Lower leg skin (tissue), 4 donors: ENCODE results near the gene CMSS1. TPM values are rescaled to one million over a fixed set of nuclear protein-coding genes. Genes with fewer than 3 reads are reported as not detected.

Experiments used
- DNase-seq, 2 donors: peaks; one replicate each; pipeline ENCODE4 v3.0.0-alpha.2; 2019; ENCODE audit warnings: low spot score in 2 of 2
- H3K4me3 ChIP-seq: fragments of 200-600 bp; sonication (generic); 2 replicates; pipeline ENCODE4 v1.5.1; 2017; ENCODE audit warnings: mild to moderate bottlenecking, low read depth; ENCODE audit not compliant: poor library complexity, severe bottlenecking
- POLR2A ChIP-seq, 2 donors: fragments of 450-650 bp; IDR thresholded peaks; one replicate each; pipeline ENCODE4 v1.6.1; 2016 to 2017; ENCODE audit warnings: antibody characterized with exemption in 2 of 2, mild to moderate bottlenecking in 1 of 2, moderate library complexity in 1 of 2
- WGBS, 2 donors: methylation state at CpG; one replicate each; pipeline ENCODE4 v1.1.5; 2018; 5-methylcytosine and 5-hydroxymethylcytosine counted together
- intact Hi-C: fragments of 100-400 bp; cut with DNase I; formaldehyde crosslinking; loops from one replicate; pipeline ENCODE4 v1.15.0; 2023; ENCODE audit warnings: low total_unique reads
- total RNA-seq, 4 donors: library from RNA; depleted of rRNA; stranded (reverse); fragments of >200 nt; gene quantifications; one replicate each; pipeline ENCODE4 v1.1.0, GENCODE V29; 2016
- TF ChIP-seq, protein P1 (sequence below), 3 donors: fragments of 450-650 bp; IDR thresholded peaks; one replicate each; pipeline ENCODE4 v1.5.1; 2016; ENCODE audit warnings: antibody characterized with exemption in 3 of 3, mild to moderate bottlenecking in 3 of 3, moderate library complexity in 2 of 3

The CMSS1 gene
- total RNA-seq, 4 donors from 2014 or later: 3.7 to 13.2 (median 7.5) TPM

DNA sequence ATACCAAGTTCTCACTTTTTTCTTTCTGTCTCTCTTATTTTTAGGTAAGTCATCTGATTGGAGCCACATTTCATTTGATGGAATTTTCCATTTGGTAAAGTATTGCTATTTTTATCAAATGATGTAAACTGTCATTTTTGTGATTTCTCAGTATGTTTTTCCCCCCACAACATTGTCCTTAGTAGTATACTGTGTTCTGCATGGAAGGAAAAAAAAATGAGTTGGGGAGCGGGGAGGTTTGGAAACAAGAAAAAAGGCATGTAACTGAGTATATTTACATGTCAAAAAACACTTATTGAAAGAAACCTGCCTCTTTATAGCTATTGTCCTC, 192.4 kb downstream of the CMSS1 start:
- TF ChIP-seq POLR2A (IDR thresholded peaks at IDR 0.05): no peak
- TF ChIP-seq, protein P1, sequence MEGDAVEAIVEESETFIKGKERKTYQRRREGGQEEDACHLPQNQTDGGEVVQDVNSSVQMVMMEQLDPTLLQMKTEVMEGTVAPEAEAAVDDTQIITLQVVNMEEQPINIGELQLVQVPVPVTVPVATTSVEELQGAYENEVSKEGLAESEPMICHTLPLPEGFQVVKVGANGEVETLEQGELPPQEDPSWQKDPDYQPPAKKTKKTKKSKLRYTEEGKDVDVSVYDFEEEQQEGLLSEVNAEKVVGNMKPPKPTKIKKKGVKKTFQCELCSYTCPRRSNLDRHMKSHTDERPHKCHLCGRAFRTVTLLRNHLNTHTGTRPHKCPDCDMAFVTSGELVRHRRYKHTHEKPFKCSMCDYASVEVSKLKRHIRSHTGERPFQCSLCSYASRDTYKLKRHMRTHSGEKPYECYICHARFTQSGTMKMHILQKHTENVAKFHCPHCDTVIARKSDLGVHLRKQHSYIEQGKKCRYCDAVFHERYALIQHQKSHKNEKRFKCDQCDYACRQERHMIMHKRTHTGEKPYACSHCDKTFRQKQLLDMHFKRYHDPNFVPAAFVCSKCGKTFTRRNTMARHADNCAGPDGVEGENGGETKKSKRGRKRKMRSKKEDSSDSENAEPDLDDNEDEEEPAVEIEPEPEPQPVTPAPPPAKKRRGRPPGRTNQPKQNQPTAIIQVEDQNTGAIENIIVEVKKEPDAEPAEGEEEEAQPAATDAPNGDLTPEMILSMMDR (IDR thresholded peaks at IDR 0.05): no peak
- no peak overlapping the region for H3K4me3 ChIP-seq
- 93 to 96% methylated on average over 1 of the region's 1 CpG for WGBS, 2 donors
- DNase-seq: no peak
- intact Hi-C loops: no loop called here

DNA sequence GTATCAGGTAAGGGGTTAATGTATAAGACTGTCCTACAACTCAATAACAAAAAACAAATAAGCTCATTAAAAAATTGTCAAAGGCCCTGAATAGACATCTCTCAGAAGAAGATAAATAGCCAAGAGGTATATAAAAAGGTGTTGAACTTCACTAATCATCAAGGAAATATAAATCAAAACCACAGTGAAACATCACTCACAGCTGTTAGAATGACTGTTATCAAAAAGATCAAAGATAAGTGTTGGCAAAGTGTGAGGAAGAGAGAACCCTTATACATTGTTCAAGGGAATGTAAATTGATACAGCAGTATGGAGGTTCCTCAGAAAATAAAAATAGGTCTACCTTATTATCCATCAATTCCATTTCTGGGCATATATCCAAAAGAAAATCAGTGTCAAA, 201.1 kb downstream of the CMSS1 start:
- no peak overlapping the region for H3K4me3 ChIP-seq
- TF ChIP-seq POLR2A (IDR thresholded peaks at IDR 0.05): no peak
- TF ChIP-seq, protein P1 (IDR thresholded peaks at IDR 0.05): no peak
- intact Hi-C loops: no loop called here

DNA sequence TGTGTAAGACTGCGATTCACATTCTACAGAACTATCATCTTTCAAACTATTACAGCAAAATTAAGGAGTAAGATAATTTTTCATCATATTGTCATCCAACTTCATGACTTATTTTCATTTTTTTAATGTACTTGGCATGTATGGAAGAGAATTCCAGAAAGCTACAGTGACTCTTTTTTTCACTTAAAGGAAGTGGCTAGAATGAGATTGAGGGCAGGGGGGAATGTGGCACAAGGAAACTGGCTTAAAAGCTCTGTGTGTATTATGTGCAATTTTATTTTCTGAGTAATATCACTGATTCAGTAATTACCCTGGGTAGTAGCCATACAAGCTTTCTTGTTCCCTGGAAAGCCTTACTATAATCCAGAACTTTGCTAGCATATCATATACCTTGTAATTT, 202.1 kb downstream of the CMSS1 start:
- WGBS, 2 donors: 96 to 100% methylated on average over 1 of the region's 1 CpG
- H3K4me3 ChIP-seq: no peak overlapping the region
- no peak for DNase-seq
- intact Hi-C loops: no loop called here
- TF ChIP-seq, protein P1 (IDR thresholded peaks at IDR 0.05): no peak
- TF ChIP-seq POLR2A (IDR thresholded peaks at IDR 0.05): no peak

More for the DNA sequence above, 201.1 kb downstream of the CMSS1 start:
- no peak for DNase-seq

DNA sequence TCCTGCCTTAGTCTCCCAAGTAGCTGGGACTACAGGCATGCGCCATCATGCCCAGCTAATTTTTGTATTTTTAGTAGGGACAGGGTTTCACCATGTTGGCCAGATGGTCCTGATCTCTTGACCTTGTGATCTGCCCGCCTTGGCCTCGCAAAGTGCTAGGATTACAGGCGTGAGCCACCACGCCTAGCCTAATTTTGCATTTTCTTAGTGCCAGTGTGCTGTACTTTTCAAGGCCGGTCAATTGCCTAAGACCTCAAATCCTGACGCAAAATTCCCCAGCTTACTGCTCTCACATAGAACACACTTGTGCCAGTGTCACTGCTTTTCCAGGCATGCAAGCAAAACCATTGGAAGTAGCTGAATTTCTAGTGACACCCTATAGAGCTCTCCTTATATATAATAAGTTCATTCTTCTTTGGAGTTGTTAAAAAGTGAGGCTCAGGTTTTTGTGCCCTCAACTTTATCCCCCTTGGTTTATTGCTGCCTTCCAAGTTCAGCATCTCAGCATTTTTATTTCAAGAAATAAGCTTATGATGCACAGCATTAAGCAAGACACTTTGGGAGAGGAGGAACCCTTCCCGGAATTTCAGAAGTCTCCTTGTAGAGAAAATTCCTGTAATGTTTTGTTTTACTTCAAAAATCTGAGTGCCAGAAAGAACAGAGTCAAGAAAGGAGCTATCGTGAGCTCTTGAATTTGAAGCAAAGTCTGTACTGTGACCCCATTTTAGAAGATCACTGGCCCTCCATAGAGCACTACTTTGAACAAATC, 203.4 kb downstream of the CMSS1 start:
- no peak overlapping the region for H3K4me3 ChIP-seq
- TF ChIP-seq, protein P1 (IDR thresholded peaks at IDR 0.05): no peak
- TF ChIP-seq POLR2A (IDR thresholded peaks at IDR 0.05): no peak
- WGBS, 2 donors: 82 to 84% methylated on average over 9 of the region's 9 CpGs
- no peak for DNase-seq
- intact Hi-C loops: no loop called here

DNA sequence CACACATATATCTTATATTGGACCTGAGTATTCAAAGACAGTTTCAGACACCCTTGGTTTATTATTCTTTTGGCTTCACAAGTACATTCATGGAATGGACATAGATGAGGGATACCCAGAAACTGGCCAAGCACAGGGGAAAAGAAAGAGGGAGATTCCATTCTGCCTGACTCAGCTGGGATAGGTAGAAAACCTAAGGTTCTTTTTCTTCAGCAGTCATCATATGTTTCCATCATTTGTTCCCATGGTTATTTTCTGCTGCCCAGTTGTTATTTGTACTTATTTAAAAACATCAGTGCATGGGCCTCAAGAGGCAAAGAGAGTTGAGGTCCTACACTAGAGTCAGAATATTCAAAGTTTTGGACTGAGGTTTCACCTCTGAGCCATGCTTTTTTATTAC, 204.8 kb downstream of the CMSS1 start:
- intact Hi-C loops: no loop called here
- TF ChIP-seq, protein P1 (IDR thresholded peaks at IDR 0.05): no peak
- TF ChIP-seq POLR2A (IDR thresholded peaks at IDR 0.05): no peak
- no peak for DNase-seq
- no peak overlapping the region for H3K4me3 ChIP-seq

DNA sequence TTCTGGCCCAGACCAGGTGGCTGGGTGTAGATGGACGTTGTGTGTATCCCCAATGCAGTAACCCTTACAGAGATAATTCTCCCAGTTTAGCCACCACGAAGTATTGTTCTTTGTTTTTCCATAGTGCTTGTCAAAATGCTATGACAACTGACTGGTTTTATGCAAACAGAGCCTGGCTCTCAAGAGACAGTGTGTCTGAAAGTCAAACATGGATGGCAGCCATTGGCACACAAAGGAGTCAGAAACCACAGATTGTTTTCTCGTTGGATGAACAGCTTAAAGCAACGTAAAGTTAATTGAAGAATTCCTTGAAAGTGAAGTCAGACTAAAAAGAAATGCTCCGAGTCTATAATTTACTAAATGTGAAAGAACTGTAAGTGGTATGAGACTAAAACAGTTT, 205.5 kb downstream of the CMSS1 start:
- 27 to 32% methylated on average over 5 of the region's 5 CpGs for WGBS, 2 donors
- intact Hi-C loops: no loop called here
- TF ChIP-seq, protein P1 (IDR thresholded peaks at IDR 0.05): no peak
- no peak for TF ChIP-seq POLR2A (IDR thresholded peaks at IDR 0.05)
- H3K4me3 ChIP-seq: no peak overlapping the region
- no peak for DNase-seq
